HepG2 (cell line): Measurements from ENCODE around the gene HDGFL2. TPM values are rescaled to one million over a fixed set of nuclear protein-coding genes. Genes with fewer than 3 reads are reported as not detected.

Experiments
- CENPBD1 ChIP-seq: sonication (generic); formaldehyde crosslinking; IDR thresholded peaks from 2 replicates; pipeline ENCODE4 v1.8.0; 2022; ENCODE audit warnings: missing genetic modification reagents, low read depth, mild to moderate bottlenecking, borderline replicate concordance
- CREM ChIP-seq, 2 experiments: sonication (generic) in 1 of 2; formaldehyde crosslinking in 1 of 2; IDR thresholded peaks; 2 replicates each; pipeline versions ENCODE4 v1.4.0 to v1.6.1; 2016 to 2020; ENCODE audit warnings: antibody characterized with exemption in 1 of 2, mild to moderate bottlenecking in 1 of 2, missing genetic modification reagents in 1 of 2
- DR1 ChIP-seq: sonication (generic); formaldehyde crosslinking; IDR thresholded peaks from 2 replicates; pipeline ENCODE4 v1.8.0; 2021; ENCODE audit warnings: mild to moderate bottlenecking, missing genetic modification reagents, inconsistent platforms
- EZH2 ChIP-seq: conservative IDR thresholded peaks from 2 replicates; pipeline ENCODE4 v1.6.1; 2012; ENCODE audit warnings: mild to moderate bottlenecking, low read depth, low read length, moderate library complexity
- NFATC3 ChIP-seq: sonication (generic); formaldehyde crosslinking; IDR thresholded peaks from 2 replicates; pipeline ENCODE4 v1.5.1; 2020; ENCODE audit warnings: mild to moderate bottlenecking, missing genetic modification reagents
- PAWR ChIP-seq: sonication (generic); formaldehyde crosslinking; IDR thresholded peaks from 2 replicates; pipeline ENCODE4 v1.4.0; 2020; ENCODE audit warnings: missing genetic modification reagents, mild to moderate bottlenecking, borderline replicate concordance
- SP1 ChIP-seq, 2 experiments: fragments of 450-650 bp in 1 of 2; sonication (generic) in 1 of 2; formaldehyde crosslinking in 1 of 2; IDR thresholded peaks; 2 replicates each; pipeline versions ENCODE4 v1.4.0 to v1.6.1; 2016 to 2020; ENCODE audit warnings: missing genetic modification reagents in 1 of 2
- TBX3 ChIP-seq: fragments of 450-650 bp; IDR thresholded peaks from 2 replicates; pipeline ENCODE4 v1.6.1; 2017; ENCODE audit warnings: antibody characterized with exemption, mild to moderate bottlenecking, inconsistent platforms, borderline replicate concordance
- THRA ChIP-seq: sonication (generic); formaldehyde crosslinking; IDR thresholded peaks from 2 replicates; pipeline ENCODE4 v1.4.0; 2020; ENCODE audit warnings: missing genetic modification reagents, borderline replicate concordance
- TOPORS ChIP-seq: sonication (generic); formaldehyde crosslinking; IDR thresholded peaks from 2 replicates; pipeline ENCODE4 v1.8.0; 2023; ENCODE audit warnings: mild to moderate bottlenecking, missing genetic modification reagents
- ZBTB40 ChIP-seq, 2 experiments: fragments of 450-650 bp in 1 of 2; sonication (generic) in 1 of 2; formaldehyde crosslinking in 1 of 2; IDR thresholded peaks; 2 replicates each; pipeline versions ENCODE4 v1.6.1 to v1.8.0; 2016 to 2022; ENCODE audit warnings: antibody characterized with exemption in 1 of 2, mild to moderate bottlenecking in 1 of 2, missing genetic modification reagents in 1 of 2
- ZNF432 ChIP-seq: sonication (generic); formaldehyde crosslinking; IDR thresholded peaks from 2 replicates; pipeline ENCODE4 v1.5.0; 2020; ENCODE audit warnings: missing genetic modification reagents, mild to moderate bottlenecking, borderline replicate concordance
- ZNF512 ChIP-seq: sonication (generic); formaldehyde crosslinking; IDR thresholded peaks from 2 replicates; pipeline ENCODE4 v1.4.0; 2020; ENCODE audit warnings: mild to moderate bottlenecking, missing genetic modification reagents
- ZNF569 ChIP-seq: sonication (generic); formaldehyde crosslinking; IDR thresholded peaks from 2 replicates; pipeline ENCODE4 v1.5.0; 2020; ENCODE audit warnings: mild to moderate bottlenecking, missing genetic modification reagents, moderate library complexity, borderline replicate concordance
- ZNF674 ChIP-seq: sonication (generic); formaldehyde crosslinking; IDR thresholded peaks from 2 replicates; pipeline ENCODE4 v1.5.0; 2020; ENCODE audit warnings: low read depth, mild to moderate bottlenecking, missing genetic modification reagents
- ZNF713 ChIP-seq: sonication (generic); formaldehyde crosslinking; IDR thresholded peaks from 2 replicates; pipeline ENCODE4 v1.4.0; 2020; ENCODE audit warnings: mild to moderate bottlenecking, missing genetic modification reagents
- polyA plus RNA-seq, 8 experiments: library from polyadenylated mRNA; depleted of rRNA in 3 of 8; stranded (reverse) in 7 of 8; unstranded in 1 of 8; fragments of >200 nt; fragmentation: Illumina TruSeq in 4 of 8; extraction: Trizol in 4 of 8; gene quantifications; 2 replicates each; pipeline versions ENCODE4 v1.2.1 to v1.2.3, GENCODE V29; 2011 to 2016; ENCODE audit warnings: low read depth in 4 of 8, missing spikeins in 1 of 8, mixed read lengths in 1 of 8; ENCODE audit not compliant: insufficient read depth in 1 of 8
- total RNA-seq, 5 experiments: library from RNA; depleted of rRNA; stranded (reverse); fragments of >200 nt; fragmentation: Illumina TruSeq; extraction: Trizol; gene quantifications; 2 replicates each; pipeline ENCODE4 v1.2.3, GENCODE V29; 2016; ENCODE audit warnings: low read depth in 1 of 5

The HDGFL2 gene
- total and polyA plus RNA-seq, 2 of the 13 experiments (the other 11 are each of a cell fraction or from before 2014, with no cell fraction given), result 20.0 to 51.1 TPM

- TF ChIP-seq ZNF512 (CRISPR knock-in tag) (no peak), SP1 (IDR thresholded peaks at IDR 0.05) (no peak), SP1 (CRISPR knock-in tag; IDR thresholded peaks at IDR 0.05) (peak; percentile 43; the same call in 1 of the 2 replicates), CREM (IDR thresholded peaks at IDR 0.05) (no peak), CREM (CRISPR knock-in tag; IDR thresholded peaks at IDR 0.05) (no peak), ZBTB40 (IDR thresholded peaks at IDR 0.05) (no peak), ZBTB40 (CRISPR knock-in tag; IDR thresholded peaks at IDR 0.05) (peak; percentile 30; the same call in 1 of the 2 replicates), NFATC3 (CRISPR knock-in tag) (no peak), DR1 (CRISPR knock-in tag) (0 out of 2 replicates have a peak, but pooled peaks have one; percentile 38), PAWR (CRISPR knock-in tag) (no peak), ZNF569 (CRISPR knock-in tag) (no peak), TBX3 (peak; percentile 32; the same call in 1 of the 2 replicates), ZNF432 (CRISPR knock-in tag) (no peak), ZNF713 (CRISPR knock-in tag) (no peak), CENPBD1 (CRISPR knock-in tag) (no peak), THRA (CRISPR knock-in tag) (peak; percentile 85), ZNF674 (CRISPR knock-in tag) (no peak), EZH2 (no peak), TOPORS (CRISPR knock-in tag) (no peak)
Observed at GRCh38 chr19:4531562-4532165, 59.6 kb downstream of the HDGFL2 start (continued).
